HepG2 (cell line): Measurements from ENCODE around the gene HNRNPUL2. TPM values are rescaled to one million over a fixed set of nuclear protein-coding genes. Genes with fewer than 3 reads are reported as not detected.

Experiments
- ATRX ChIP-seq: sonication (generic); formaldehyde crosslinking; IDR thresholded peaks from 2 replicates; pipeline ENCODE4 v1.4.0; 2020; ENCODE audit warnings: missing genetic modification reagents, borderline replicate concordance
- BRCA1 ChIP-seq: sonication (generic); formaldehyde crosslinking; IDR thresholded peaks from 2 replicates; pipeline ENCODE4 v1.4.0; 2020; ENCODE audit warnings: missing genetic modification reagents
- ISX ChIP-seq: sonication (generic); formaldehyde crosslinking; conservative IDR thresholded peaks from 2 replicates; pipeline ENCODE4 v1.5.0; 2020; ENCODE audit warnings: missing genetic modification reagents
- KDM1A ChIP-seq: IDR thresholded peaks from 2 replicates; pipeline ENCODE4 v1.6.1; 2016; ENCODE audit warnings: missing compliant biosample characterization
- KLF11 ChIP-seq: IDR thresholded peaks from 2 replicates; pipeline ENCODE4 v1.6.1; 2016; ENCODE audit warnings: missing compliant biosample characterization
- SOX13 ChIP-seq, 3 experiments: fragments of 450-650 bp in 1 of 3; sonication (generic) in 1 of 3; formaldehyde crosslinking in 1 of 3; IDR thresholded peaks in 2 of 3; conservative IDR thresholded peaks in 1 of 3; 2 replicates each; pipeline versions ENCODE4 v1.5.0 to v1.6.1; 2016 to 2020; ENCODE audit warnings: antibody characterized with exemption in 1 of 3, mild to moderate bottlenecking in 1 of 3, missing compliant biosample characterization in 1 of 3, missing genetic modification reagents in 1 of 3, moderate library complexity in 1 of 3
- SOX6 ChIP-seq, 2 experiments: fragments of 450-650 bp in 1 of 2; sonication (generic) in 1 of 2; formaldehyde crosslinking in 1 of 2; IDR thresholded peaks; 2 replicates each; pipeline versions ENCODE4 v1.4.0 to v1.6.1; 2017 to 2020; ENCODE audit warnings: antibody characterized with exemption in 1 of 2, mild to moderate bottlenecking in 1 of 2, missing genetic modification reagents in 1 of 2
- YEATS2 ChIP-seq: sonication (generic); formaldehyde crosslinking; IDR thresholded peaks from 2 replicates; pipeline ENCODE4 v1.4.0; 2020; ENCODE audit warnings: missing genetic modification reagents, borderline replicate concordance
- ZFYVE20 ChIP-seq: sonication (generic); formaldehyde crosslinking; IDR thresholded peaks from 2 replicates; pipeline ENCODE4 v1.8.0; 2023; ENCODE audit warnings: low read depth, mild to moderate bottlenecking, moderate library complexity, missing genetic modification reagents, borderline replicate concordance
- ZSCAN29 ChIP-seq: sonication (generic); formaldehyde crosslinking; conservative IDR thresholded peaks from 2 replicates; pipeline ENCODE4 v1.4.0; 2020; ENCODE audit warnings: mild to moderate bottlenecking, missing genetic modification reagents
- polyA plus RNA-seq, 8 experiments: library from polyadenylated mRNA; depleted of rRNA in 3 of 8; stranded (reverse) in 7 of 8; unstranded in 1 of 8; fragments of >200 nt; fragmentation: Illumina TruSeq in 4 of 8; extraction: Trizol in 4 of 8; gene quantifications; 2 replicates each; pipeline versions ENCODE4 v1.2.1 to v1.2.3, GENCODE V29; 2011 to 2016; ENCODE audit warnings: low read depth in 4 of 8, missing spikeins in 1 of 8, mixed read lengths in 1 of 8; ENCODE audit not compliant: insufficient read depth in 1 of 8
- total RNA-seq, 5 experiments: library from RNA; depleted of rRNA; stranded (reverse); fragments of >200 nt; fragmentation: Illumina TruSeq; extraction: Trizol; gene quantifications; 2 replicates each; pipeline ENCODE4 v1.2.3, GENCODE V29; 2016; ENCODE audit warnings: low read depth in 1 of 5
- TF ChIP-seq, protein P1 (sequence below): sonication (generic); formaldehyde crosslinking; IDR thresholded peaks from 2 replicates; pipeline ENCODE4 v1.5.0; 2020; ENCODE audit warnings: mild to moderate bottlenecking, missing genetic modification reagents, moderate library complexity
- TF ChIP-seq, protein P2 (sequence below): sonication (generic); formaldehyde crosslinking; IDR thresholded peaks from 2 replicates; pipeline ENCODE4 v1.8.1; 2023; ENCODE audit warnings: missing genetic modification reagents, inconsistent platforms, borderline replicate concordance
- TF ChIP-seq, protein P3 (sequence below): sonication (generic); formaldehyde crosslinking; IDR thresholded peaks from 2 replicates; pipeline ENCODE4 v1.8.1; 2023; ENCODE audit warnings: mild to moderate bottlenecking, inconsistent platforms, moderate library complexity, missing genetic modification reagents, borderline replicate concordance
- TF ChIP-seq, protein P4 (sequence below): sonication (generic); formaldehyde crosslinking; IDR thresholded peaks from 2 replicates; pipeline ENCODE4 v1.5.1; 2020; ENCODE audit warnings: mild to moderate bottlenecking, moderate library complexity, missing genetic modification reagents
- TF ChIP-seq, protein P5 (sequence below): sonication (generic); formaldehyde crosslinking; IDR thresholded peaks from 2 replicates; pipeline ENCODE4 v1.5.0; 2020; ENCODE audit warnings: mild to moderate bottlenecking, missing genetic modification reagents
- TF ChIP-seq, protein P6 (sequence below): sonication (generic); formaldehyde crosslinking; IDR thresholded peaks from 2 replicates; pipeline ENCODE4 v1.4.0; 2020; ENCODE audit warnings: missing genetic modification reagents
- TF ChIP-seq, protein P7 (sequence below): sonication (generic); formaldehyde crosslinking; IDR thresholded peaks from 2 replicates; pipeline ENCODE4 v1.8.0; 2022; ENCODE audit warnings: mild to moderate bottlenecking, missing genetic modification reagents, borderline replicate concordance

HNRNPUL2 gene
- total and polyA plus RNA-seq, 2 of the 13 experiments (the other 11 are each of a cell fraction or from before 2014, with no cell fraction given) = 8.4 to 9.6 TPM

DNA sequence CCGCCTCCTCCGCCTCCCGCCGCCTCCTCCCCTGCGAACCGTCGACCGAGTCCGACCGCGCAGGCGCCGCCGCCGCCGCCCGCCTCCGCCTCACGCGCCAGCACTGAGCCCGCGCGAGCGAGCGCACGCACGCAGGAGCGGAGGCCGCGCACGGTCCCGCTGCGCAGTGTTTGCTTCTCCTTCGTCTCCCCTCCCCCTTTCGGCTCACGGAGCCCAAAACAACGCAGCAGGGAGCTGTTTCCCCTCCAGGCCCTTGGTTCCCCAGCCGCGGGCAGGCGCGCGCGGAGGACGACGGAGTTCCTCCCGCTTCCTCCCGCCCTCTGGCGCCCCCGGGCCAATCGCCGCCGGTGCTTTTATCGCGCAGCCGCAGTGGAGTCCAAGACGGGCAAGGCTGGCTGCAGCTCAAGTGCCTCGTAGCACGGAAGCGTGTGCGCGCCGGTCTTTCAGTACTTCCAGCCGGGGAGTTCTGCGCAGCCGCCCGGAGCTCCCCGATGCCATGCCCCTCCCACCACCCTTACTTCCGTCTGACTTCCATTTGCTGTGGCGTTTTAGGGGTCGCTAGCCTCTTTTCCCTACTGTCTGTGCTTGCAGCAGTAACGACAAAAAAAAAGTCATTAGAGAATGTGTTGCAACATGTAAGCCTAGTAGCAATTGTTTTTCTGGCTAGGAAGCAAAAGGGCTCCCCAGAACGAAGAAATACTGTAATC lies at the start of gene HNRNPUL2 (continued):
- TF ChIP-seq SOX13 (IDR thresholded peaks at IDR 0.05) (no peak), SOX13 (CRISPR knock-in tag; conservative IDR thresholded peaks at IDR 0.05 in 1 of 2, IDR thresholded peaks at IDR 0.05 in 1 of 2) (peak in 1 of 2 experiments; percentile 39; a peak in 1 of 4 replicates), KDM1A (CRISPR knock-in tag) (0 out of 2 replicates have a peak, but pooled peaks have one; percentile 37), ZFYVE20 (CRISPR knock-in tag) (peak; percentile 56; the same call in 1 of the 2 replicates), SOX6 (IDR thresholded peaks at IDR 0.05) (no peak), SOX6 (CRISPR knock-in tag; IDR thresholded peaks at IDR 0.05) (peak; percentile 19; the same call in 1 of the 2 replicates), ATRX (CRISPR knock-in tag) (no peak), ISX (peak; percentile 95), KLF11 (CRISPR knock-in tag) (no peak; the same call in 1 of the 2 replicates), YEATS2 (peak; percentile 88), BRCA1 (CRISPR knock-in tag) (no peak; the same call in 1 of the 2 replicates), ZSCAN29 (no peak)
- TF ChIP-seq, protein P1, sequence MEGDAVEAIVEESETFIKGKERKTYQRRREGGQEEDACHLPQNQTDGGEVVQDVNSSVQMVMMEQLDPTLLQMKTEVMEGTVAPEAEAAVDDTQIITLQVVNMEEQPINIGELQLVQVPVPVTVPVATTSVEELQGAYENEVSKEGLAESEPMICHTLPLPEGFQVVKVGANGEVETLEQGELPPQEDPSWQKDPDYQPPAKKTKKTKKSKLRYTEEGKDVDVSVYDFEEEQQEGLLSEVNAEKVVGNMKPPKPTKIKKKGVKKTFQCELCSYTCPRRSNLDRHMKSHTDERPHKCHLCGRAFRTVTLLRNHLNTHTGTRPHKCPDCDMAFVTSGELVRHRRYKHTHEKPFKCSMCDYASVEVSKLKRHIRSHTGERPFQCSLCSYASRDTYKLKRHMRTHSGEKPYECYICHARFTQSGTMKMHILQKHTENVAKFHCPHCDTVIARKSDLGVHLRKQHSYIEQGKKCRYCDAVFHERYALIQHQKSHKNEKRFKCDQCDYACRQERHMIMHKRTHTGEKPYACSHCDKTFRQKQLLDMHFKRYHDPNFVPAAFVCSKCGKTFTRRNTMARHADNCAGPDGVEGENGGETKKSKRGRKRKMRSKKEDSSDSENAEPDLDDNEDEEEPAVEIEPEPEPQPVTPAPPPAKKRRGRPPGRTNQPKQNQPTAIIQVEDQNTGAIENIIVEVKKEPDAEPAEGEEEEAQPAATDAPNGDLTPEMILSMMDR = peak; percentile 33
- TF ChIP-seq, protein P2, sequence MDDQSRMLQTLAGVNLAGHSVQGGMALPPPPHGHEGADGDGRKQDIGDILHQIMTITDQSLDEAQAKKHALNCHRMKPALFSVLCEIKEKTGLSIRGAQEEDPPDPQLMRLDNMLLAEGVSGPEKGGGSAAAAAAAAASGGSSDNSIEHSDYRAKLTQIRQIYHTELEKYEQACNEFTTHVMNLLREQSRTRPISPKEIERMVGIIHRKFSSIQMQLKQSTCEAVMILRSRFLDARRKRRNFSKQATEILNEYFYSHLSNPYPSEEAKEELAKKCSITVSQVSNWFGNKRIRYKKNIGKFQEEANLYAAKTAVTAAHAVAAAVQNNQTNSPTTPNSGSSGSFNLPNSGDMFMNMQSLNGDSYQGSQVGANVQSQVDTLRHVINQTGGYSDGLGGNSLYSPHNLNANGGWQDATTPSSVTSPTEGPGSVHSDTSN (CRISPR knock-in tag) = peak; percentile 78; the same call in 1 of the 2 replicates
- TF ChIP-seq, protein P3, sequence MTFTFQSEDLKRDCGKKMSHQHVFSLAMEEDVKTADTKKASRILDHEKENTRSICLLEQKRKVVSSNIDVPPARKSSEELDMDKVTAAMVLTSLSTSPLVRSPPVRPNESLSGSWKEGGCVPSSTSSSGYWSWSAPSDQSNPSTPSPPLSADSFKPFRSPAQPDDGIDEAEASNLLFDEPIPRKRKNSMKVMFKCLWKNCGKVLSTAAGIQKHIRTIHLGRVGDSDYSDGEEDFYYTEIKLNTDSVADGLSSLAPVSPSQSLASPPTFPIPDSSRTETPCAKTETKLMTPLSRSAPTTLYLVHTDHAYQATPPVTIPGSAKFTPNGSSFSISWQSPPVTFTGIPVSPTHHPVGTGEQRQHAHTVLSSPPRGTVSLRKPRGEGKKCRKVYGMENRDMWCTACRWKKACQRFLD (CRISPR knock-in tag) = no peak; the same call in 1 of the 2 replicates
- TF ChIP-seq, protein P4, sequence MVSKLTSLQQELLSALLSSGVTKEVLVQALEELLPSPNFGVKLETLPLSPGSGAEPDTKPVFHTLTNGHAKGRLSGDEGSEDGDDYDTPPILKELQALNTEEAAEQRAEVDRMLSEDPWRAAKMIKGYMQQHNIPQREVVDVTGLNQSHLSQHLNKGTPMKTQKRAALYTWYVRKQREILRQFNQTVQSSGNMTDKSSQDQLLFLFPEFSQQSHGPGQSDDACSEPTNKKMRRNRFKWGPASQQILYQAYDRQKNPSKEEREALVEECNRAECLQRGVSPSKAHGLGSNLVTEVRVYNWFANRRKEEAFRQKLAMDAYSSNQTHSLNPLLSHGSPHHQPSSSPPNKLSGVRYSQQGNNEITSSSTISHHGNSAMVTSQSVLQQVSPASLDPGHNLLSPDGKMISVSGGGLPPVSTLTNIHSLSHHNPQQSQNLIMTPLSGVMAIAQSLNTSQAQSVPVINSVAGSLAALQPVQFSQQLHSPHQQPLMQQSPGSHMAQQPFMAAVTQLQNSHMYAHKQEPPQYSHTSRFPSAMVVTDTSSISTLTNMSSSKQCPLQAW (CRISPR knock-in tag) = peak; percentile 85
- TF ChIP-seq, protein P5, sequence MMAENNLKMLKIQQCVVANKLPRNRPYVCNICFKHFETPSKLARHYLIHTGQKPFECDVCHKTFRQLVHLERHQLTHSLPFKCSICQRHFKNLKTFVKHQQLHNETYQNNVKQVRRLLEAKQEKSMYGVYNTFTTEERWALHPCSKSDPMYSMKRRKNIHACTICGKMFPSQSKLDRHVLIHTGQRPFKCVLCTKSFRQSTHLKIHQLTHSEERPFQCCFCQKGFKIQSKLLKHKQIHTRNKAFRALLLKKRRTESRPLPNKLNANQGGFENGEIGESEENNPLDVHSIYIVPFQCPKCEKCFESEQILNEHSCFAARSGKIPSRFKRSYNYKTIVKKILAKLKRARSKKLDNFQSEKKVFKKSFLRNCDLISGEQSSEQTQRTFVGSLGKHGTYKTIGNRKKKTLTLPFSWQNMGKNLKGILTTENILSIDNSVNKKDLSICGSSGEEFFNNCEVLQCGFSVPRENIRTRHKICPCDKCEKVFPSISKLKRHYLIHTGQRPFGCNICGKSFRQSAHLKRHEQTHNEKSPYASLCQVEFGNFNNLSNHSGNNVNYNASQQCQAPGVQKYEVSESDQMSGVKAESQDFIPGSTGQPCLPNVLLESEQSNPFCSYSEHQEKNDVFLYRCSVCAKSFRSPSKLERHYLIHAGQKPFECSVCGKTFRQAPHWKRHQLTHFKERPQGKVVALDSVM (CRISPR knock-in tag) = peak; percentile 63; the same call in 1 of the 2 replicates
- TF ChIP-seq, protein P6, sequence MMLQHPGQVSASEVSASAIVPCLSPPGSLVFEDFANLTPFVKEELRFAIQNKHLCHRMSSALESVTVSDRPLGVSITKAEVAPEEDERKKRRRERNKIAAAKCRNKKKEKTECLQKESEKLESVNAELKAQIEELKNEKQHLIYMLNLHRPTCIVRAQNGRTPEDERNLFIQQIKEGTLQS (CRISPR knock-in tag) = no peak
- TF ChIP-seq, protein P7, sequence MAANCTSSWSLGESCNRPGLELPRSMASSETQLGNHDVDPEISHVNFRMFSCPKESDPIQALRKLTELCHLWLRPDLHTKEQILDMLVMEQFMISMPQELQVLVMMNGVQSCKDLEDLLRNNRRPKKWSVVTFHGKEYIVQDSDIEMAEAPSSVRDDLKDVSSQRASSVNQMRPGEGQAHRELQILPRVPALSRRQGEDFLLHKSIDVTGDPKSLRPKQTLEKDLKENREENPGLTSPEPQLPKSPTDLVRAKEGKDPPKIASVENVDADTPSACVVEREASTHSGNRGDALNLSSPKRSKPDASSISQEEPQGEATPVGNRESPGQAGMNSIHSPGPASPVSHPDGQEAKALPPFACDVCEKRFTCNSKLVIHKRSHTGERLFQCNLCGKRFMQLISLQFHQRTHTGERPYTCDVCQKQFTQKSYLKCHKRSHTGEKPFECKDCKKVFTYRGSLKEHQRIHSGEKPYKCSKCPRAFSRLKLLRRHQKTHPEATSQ = no peak
